Measurements from ENCODE around the gene DOK5.
"Not testable (repeated sequence)": the region's sequence is repeated elsewhere in the genome, so short reads cannot be mapped to it uniquely, and the experiment has no call there.

Gene DOK5

GRCh38 chr20:54475334-54476168, at the start of gene DOK5:
Gene DOK5, plus strand, starts transcription at chr20:54475593. Its CDS starts 354 bp downstream, at chr20:54475947.
- no peak for DNase-seq

- DNase-seq, result no peak
Observed at GRCh38 chr20:54429364-54429763, 46.0 kb upstream of the DOK5 start.

- no peak for DNase-seq
Observed at GRCh38 chr20:54431156-54431944, 44.0 kb upstream of the DOK5 start.

GRCh38 chr20:54432966-54433365, 42.4 kb upstream of the DOK5 start:
- DNase-seq, result no peak

GRCh38 chr20:54433636-54434035, 41.8 kb upstream of the DOK5 start:
- no peak for DNase-seq

GRCh38 chr20:54434196-54434595, 41.2 kb upstream of the DOK5 start:
- no peak for DNase-seq

- no peak for DNase-seq
Observed at GRCh38 chr20:54435015-54435414, 40.4 kb upstream of the DOK5 start.

- DNase-seq, result not testable (repeated sequence)
Observed at GRCh38 chr20:54436410-54436809, 39.0 kb upstream of the DOK5 start.

GRCh38 chr20:54438166-54438565, 37.2 kb upstream of the DOK5 start:
- DNase-seq, result no peak

GRCh38 chr20:54450207-54450606, 25.2 kb upstream of the DOK5 start:
- DNase-seq, result no peak

GRCh38 chr20:54451171-54451570, 24.2 kb upstream of the DOK5 start:
- DNase-seq, result no peak

GRCh38 chr20:54452277-54452676, 23.1 kb upstream of the DOK5 start:
- no peak for DNase-seq

- DNase-seq, result no peak
Observed at GRCh38 chr20:54454982-54455381, 20.4 kb upstream of the DOK5 start.

- DNase-seq, result no peak
Observed at GRCh38 chr20:54456423-54456822, 19.0 kb upstream of the DOK5 start.

GRCh38 chr20:54456961-54457360, 18.4 kb upstream of the DOK5 start:
- no peak for DNase-seq

- no peak for DNase-seq
Observed at GRCh38 chr20:54458219-54458618, 17.2 kb upstream of the DOK5 start.

GRCh38 chr20:54459279-54459678, 16.1 kb upstream of the DOK5 start:
- DNase-seq, result no peak

- DNase-seq, result no peak
Observed at GRCh38 chr20:54464003-54464402, 11.4 kb upstream of the DOK5 start.

GRCh38 chr20:54466127-54466526, 9.3 kb upstream of the DOK5 start:
- no peak for DNase-seq

- DNase-seq, result no peak
Observed at GRCh38 chr20:54467622-54468021, 7.8 kb upstream of the DOK5 start.

- no peak for DNase-seq
Observed at GRCh38 chr20:54468082-54468481, 7.3 kb upstream of the DOK5 start.

- no peak for DNase-seq
Observed at GRCh38 chr20:54469293-54469692, 6.1 kb upstream of the DOK5 start.

- DNase-seq, result no peak
Observed at GRCh38 chr20:54469952-54470351, 5.4 kb upstream of the DOK5 start.

GRCh38 chr20:54470697-54471096, 4.7 kb upstream of the DOK5 start:
- no peak for DNase-seq
